ENCODE results near the gene AMH. TPM values are rescaled to one million over a fixed set of nuclear protein-coding genes. Genes with fewer than 3 reads are reported as not detected.

AMH gene
- total RNA-seq, 2 experiments from 2014 or later, result 14.8 to 49.7 TPM

GRCh38 chr19:2253106-2254063, 4.3 kb downstream of the AMH start:
- Histone ChIP-seq H2AFZ (ENCODE audit: low read length) (no peak overlapping the region), H3K36me3 (ENCODE audit: insufficient read depth, low read length) (peaks cover 10% of the 10 kb centered on the region), H3K4me1 (ENCODE audit: insufficient read depth, low read length, poor library complexity, severe bottlenecking) (peaks cover 43% of the 10 kb centered on the region), H3K4me2 (ENCODE audit: low read length) (peak overlapping the region; percentile 61), H3K9me2 (ENCODE audit: insufficient read depth, low read length) (no peaks in the 10 kb centered on the region), H3K9me3 (ENCODE audit: low read length) (no peaks in the 10 kb centered on the region), H3K4me3 (ENCODE audit: low read depth, low read length, poor library complexity, severe bottlenecking) (peak overlapping the region; percentile 47), H3K27ac (ENCODE audit: low read depth, low read length, poor library complexity, severe bottlenecking) (no peak overlapping the region), H4K20me1 (ENCODE audit: insufficient read depth, low read length) (no peaks in the 10 kb centered on the region), H3K79me2 (ENCODE audit: insufficient read depth, low read depth, low read length) (no peaks in the 10 kb centered on the region)
- TF ChIP-seq CTCF (conservative IDR thresholded peaks at IDR 0.05; ENCODE audit: low read length) (peak; percentile 76), EZH2phosphoT487 (IDR thresholded peaks at IDR 0.05; ENCODE audit: borderline replicate concordance, low read depth, low read length) (no peak)
- DNase-seq (ENCODE audit: low spot score), result peak; percentile 78
- intact Hi-C loops (cut with micrococcal nuclease; ENCODE audit: unreplicated experiment), result loop anchor here (1.0 kb wide), 1 partner anchor 20 kb away; no protein-coding TSS in a partner anchor
- POLR2A ChIA-PET, result interaction anchor here (1.0 kb wide), 1 partner anchor 15 kb away, joined by 3 read pairs; no protein-coding TSS in a partner anchor
- CTCF ChIA-PET (ENCODE audit: unreplicated experiment), result no interaction called here
- no TSS peak for BruUV-seq (replicated peaks)

GRCh38 chr19:2254064-2254872, 5.1 kb downstream of the AMH start:
- H3K36me3 ChIP-seq (ENCODE audit: insufficient read depth, low read length), result peaks cover 5% of the 10 kb centered on the region; the same call in 1 of the 2 replicates
- no peak for DNase-seq (ENCODE audit: low spot score)
- no peak overlapping the region for H3K4me3 ChIP-seq (ENCODE audit: low read depth, low read length, poor library complexity, severe bottlenecking)
- CTCF ChIA-PET (ENCODE audit: unreplicated experiment), result interaction anchor here (0.6 kb wide), 1 partner anchor 20 kb away, joined by 4 read pairs; no protein-coding TSS in a partner anchor
- no peaks in the 10 kb centered on the region for H3K9me2 ChIP-seq (ENCODE audit: insufficient read depth, low read length)
- no peak overlapping the region for H3K27ac ChIP-seq (ENCODE audit: low read depth, low read length, poor library complexity, severe bottlenecking)
- H2AFZ ChIP-seq (ENCODE audit: low read length), result no peak overlapping the region
- no peaks in the 10 kb centered on the region for H4K20me1 ChIP-seq (ENCODE audit: insufficient read depth, low read length)
- POLR2A ChIA-PET, result interaction anchor here (1.1 kb wide), 1 partner anchor 18 kb away, joined by 4 read pairs; no protein-coding TSS in a partner anchor
- no peaks in the 10 kb centered on the region for H3K9me3 ChIP-seq (ENCODE audit: low read length)
- no peaks in the 10 kb centered on the region for H3K79me2 ChIP-seq (ENCODE audit: insufficient read depth, low read depth, low read length)
- 0 out of 2 replicates have a peak overlapping the region, but pooled peaks have one; percentile 61 for H3K4me2 ChIP-seq (ENCODE audit: low read length)
- intact Hi-C loops (cut with micrococcal nuclease; ENCODE audit: unreplicated experiment), result no loop called here
- peaks cover 51% of the 10 kb centered on the region for H3K4me1 ChIP-seq (ENCODE audit: insufficient read depth, low read length, poor library complexity, severe bottlenecking)
- BruUV-seq (replicated peaks), result no TSS peak
- TF ChIP-seq CTCF (conservative IDR thresholded peaks at IDR 0.05; ENCODE audit: low read length) (no peak), EZH2phosphoT487 (IDR thresholded peaks at IDR 0.05; ENCODE audit: borderline replicate concordance, low read depth, low read length) (no peak)
